Astrocyte (in vitro differentiated cells and primary cell): ENCODE measurements around the gene ISG15. TPM values are rescaled to one million over a fixed set of nuclear protein-coding genes. Genes with fewer than 3 reads are reported as not detected.

Experiments used
- DNase-seq: peaks from one replicate; pipeline ENCODE4 v3.0.0-alpha.2; 2010; ENCODE audit warnings: low read depth
- FAIRE-seq: peaks from 2 replicates; lab custom pipeline; 2011; peaks lifted over from hg19 to GRCh38; lab: Jason Lieb, UNC
- H2AFZ ChIP-seq: 2 replicates; pipeline ENCODE4 v1.6.0; 2012; ENCODE audit warnings: low read depth, low read length, inconsistent platforms
- H3K27ac ChIP-seq: 2 replicates; pipeline ENCODE4 v1.5.1; 2011; ENCODE audit warnings: low read depth, low read length, inconsistent platforms
- H3K27me3 ChIP-seq: 2 replicates; pipeline ENCODE4 v1.6.0; 2011; ENCODE audit warnings: low read length, inconsistent platforms; ENCODE audit not compliant: insufficient read depth
- H3K36me3 ChIP-seq: 2 replicates; pipeline ENCODE4 v1.5.1; 2011; ENCODE audit warnings: low read length, inconsistent platforms; ENCODE audit not compliant: insufficient read depth
- H3K4me1 ChIP-seq: 2 replicates; pipeline ENCODE4 v1.5.1; 2011; ENCODE audit warnings: low read length, inconsistent platforms; ENCODE audit not compliant: insufficient read depth
- H3K4me2 ChIP-seq: 2 replicates; pipeline ENCODE4 v1.6.0; 2012; ENCODE audit warnings: low read length, inconsistent platforms
- H3K4me3 ChIP-seq: 2 replicates; pipeline ENCODE4 v1.5.1; 2011; ENCODE audit warnings: low read depth, mild to moderate bottlenecking, low read length, inconsistent platforms; ENCODE audit not compliant: insufficient read depth
- H3K79me2 ChIP-seq: 2 replicates; pipeline ENCODE4 v1.6.0; 2012; ENCODE audit warnings: mild to moderate bottlenecking, low read length, inconsistent platforms; ENCODE audit not compliant: insufficient read depth
- H3K9ac ChIP-seq: 2 replicates; pipeline ENCODE4 v1.6.0; 2012; ENCODE audit warnings: mild to moderate bottlenecking, low read length, inconsistent platforms
- H3K9me3 ChIP-seq: 2 replicates; pipeline ENCODE4 v1.5.1; 2012; ENCODE audit warnings: low read depth, mild to moderate bottlenecking, low read length, inconsistent platforms; ENCODE audit not compliant: insufficient read depth
- H4K20me1 ChIP-seq: 2 replicates; pipeline ENCODE4 v1.6.0; 2012; ENCODE audit warnings: low read length, inconsistent platforms; ENCODE audit not compliant: insufficient read depth
- H3K27ac Mint-ChIP-seq: one replicate; pipeline ENCODE4 v1.8.0; 2021; ENCODE audit warnings: mild to moderate bottlenecking, mixed read lengths; ENCODE audit not compliant: unreplicated experiment
- H3K27me3 Mint-ChIP-seq: one replicate; pipeline ENCODE4 v1.8.0; 2021; ENCODE audit warnings: low read depth, mixed read lengths; ENCODE audit not compliant: unreplicated experiment
- H3K36me3 Mint-ChIP-seq: one replicate; pipeline ENCODE4 v1.8.0; 2021; ENCODE audit warnings: low read depth, mixed read lengths; ENCODE audit not compliant: unreplicated experiment
- H3K4me1 Mint-ChIP-seq: one replicate; pipeline ENCODE4 v1.8.0; 2021; ENCODE audit warnings: low read depth, mixed read lengths; ENCODE audit not compliant: unreplicated experiment
- H3K4me3 Mint-ChIP-seq: one replicate; pipeline ENCODE4 v1.8.0; 2021; ENCODE audit warnings: mild to moderate bottlenecking, moderate library complexity, mixed read lengths; ENCODE audit not compliant: unreplicated experiment
- H3K9me3 Mint-ChIP-seq: one replicate; pipeline ENCODE4 v1.8.0; 2021; ENCODE audit warnings: mild to moderate bottlenecking, mixed read lengths; ENCODE audit not compliant: unreplicated experiment
- EZH2 ChIP-seq: IDR thresholded peaks from 2 replicates; pipeline ENCODE4 v1.6.1; 2012; ENCODE audit warnings: mild to moderate bottlenecking, low read length, inconsistent platforms; ENCODE audit not compliant: insufficient read depth
- total RNA-seq: library from RNA; stranded (reverse); gene quantifications from 2 replicates; pipeline ENCODE4 v1.2.1, GENCODE V29; 2021
- TF ChIP-seq, protein P1 (sequence below): IDR thresholded peaks from 2 replicates; pipeline ENCODE4 v1.5.1; 2011; ENCODE audit warnings: low read depth, mild to moderate bottlenecking, inconsistent platforms, low read length, moderate library complexity; ENCODE audit not compliant: insufficient read depth

The ISG15 gene
- total RNA-seq, 1 donor from 2014 or later: 1,830 TPM

DNA sequence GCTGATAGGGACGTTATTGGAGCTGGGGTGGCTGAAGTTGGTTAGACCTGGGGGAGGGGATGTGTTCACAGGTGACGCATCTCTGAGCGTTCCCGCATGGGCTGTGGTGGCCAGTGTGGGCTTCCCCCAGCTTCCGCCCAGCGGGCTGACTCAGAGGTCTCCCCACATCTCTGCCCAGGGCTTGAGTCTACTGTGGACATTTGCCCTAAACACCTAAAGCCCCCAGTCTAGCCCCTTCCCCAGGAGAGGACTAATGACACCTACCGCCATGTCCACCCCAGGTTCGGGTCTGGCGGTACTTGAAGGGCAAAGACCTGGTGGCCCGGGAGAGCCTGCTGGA is 8.6 kb downstream of the ISG15 start:
- H3K4me1 ChIP-seq: peaks cover 40% of the 10 kb centered on the region
- H4K20me1 ChIP-seq: peaks cover 46% of the 10 kb centered on the region
- H3K36me3 ChIP-seq: no peaks in the 10 kb centered on the region
- H3K9me3 Mint-ChIP-seq: no peaks in the 10 kb centered on the region
- FAIRE-seq (no peak), DNase-seq (peak; percentile 77)
- H3K27me3 ChIP-seq: no peaks in the 10 kb centered on the region
- peak overlapping the region; percentile 81 for H3K27ac Mint-ChIP-seq
- H3K4me1 Mint-ChIP-seq: peaks cover 25% of the 10 kb centered on the region
- H3K4me2 ChIP-seq: peak overlapping the region; percentile 95
- peaks cover 3% of the 10 kb centered on the region for H3K36me3 Mint-ChIP-seq
- H3K9me3 ChIP-seq: no peaks in the 10 kb centered on the region
- peak overlapping the region; percentile 85 for H3K9ac ChIP-seq
- H3K4me3 Mint-ChIP-seq: peak overlapping the region; percentile 82
- no peak overlapping the region for H2AFZ ChIP-seq
- H3K27ac ChIP-seq: peak overlapping the region; percentile 86
- peaks cover 59% of the 10 kb centered on the region for H3K79me2 ChIP-seq
- H3K27me3 Mint-ChIP-seq: no peaks in the 10 kb centered on the region
- TF ChIP-seq, protein P1, sequence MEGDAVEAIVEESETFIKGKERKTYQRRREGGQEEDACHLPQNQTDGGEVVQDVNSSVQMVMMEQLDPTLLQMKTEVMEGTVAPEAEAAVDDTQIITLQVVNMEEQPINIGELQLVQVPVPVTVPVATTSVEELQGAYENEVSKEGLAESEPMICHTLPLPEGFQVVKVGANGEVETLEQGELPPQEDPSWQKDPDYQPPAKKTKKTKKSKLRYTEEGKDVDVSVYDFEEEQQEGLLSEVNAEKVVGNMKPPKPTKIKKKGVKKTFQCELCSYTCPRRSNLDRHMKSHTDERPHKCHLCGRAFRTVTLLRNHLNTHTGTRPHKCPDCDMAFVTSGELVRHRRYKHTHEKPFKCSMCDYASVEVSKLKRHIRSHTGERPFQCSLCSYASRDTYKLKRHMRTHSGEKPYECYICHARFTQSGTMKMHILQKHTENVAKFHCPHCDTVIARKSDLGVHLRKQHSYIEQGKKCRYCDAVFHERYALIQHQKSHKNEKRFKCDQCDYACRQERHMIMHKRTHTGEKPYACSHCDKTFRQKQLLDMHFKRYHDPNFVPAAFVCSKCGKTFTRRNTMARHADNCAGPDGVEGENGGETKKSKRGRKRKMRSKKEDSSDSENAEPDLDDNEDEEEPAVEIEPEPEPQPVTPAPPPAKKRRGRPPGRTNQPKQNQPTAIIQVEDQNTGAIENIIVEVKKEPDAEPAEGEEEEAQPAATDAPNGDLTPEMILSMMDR: no peak
- no peak for TF ChIP-seq EZH2
- peak overlapping the region; percentile 62 for H3K4me3 ChIP-seq

DNA sequence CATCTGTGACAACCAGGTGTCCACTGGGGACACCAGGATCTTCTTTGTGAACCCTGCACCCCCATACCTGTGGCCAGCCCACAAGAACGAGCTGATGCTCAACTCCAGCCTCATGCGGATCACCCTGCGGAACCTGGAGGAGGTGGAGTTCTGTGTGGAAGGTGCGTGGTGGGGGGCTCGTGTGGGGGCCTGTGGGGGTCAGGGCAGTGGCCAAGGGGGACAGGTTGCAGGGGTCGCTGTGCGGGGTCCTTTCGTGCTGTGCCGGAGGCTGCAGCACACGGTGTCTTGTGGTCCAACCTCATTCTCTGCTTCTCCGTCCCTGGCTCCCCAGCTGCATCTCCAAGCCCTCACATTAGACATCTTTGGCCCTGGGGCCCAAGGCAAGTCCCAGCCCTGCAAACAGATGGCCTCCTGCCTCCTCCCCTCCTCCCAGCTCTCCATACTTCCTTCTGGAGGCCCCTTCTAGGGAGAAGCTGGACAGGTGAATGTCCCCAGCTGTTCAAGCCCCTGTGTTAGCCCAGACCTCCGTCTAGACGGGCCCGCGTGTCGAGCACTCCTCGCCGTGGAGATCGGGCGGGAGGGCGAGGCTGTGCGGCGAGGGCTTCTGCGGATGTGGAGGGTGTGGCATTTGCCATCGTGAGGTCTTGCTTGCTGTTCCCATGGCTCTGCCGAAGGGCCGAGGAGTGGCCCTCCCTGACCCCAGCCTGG is 9.2 kb downstream of the ISG15 start:
- Histone ChIP-seq H3K36me3 (no peaks in the 10 kb centered on the region), H3K9me3 (no peaks in the 10 kb centered on the region), H3K9ac (peak overlapping the region; percentile 33), H3K27ac (peak overlapping the region; percentile 86), H4K20me1 (peaks cover 52% of the 10 kb centered on the region), H3K27me3 (no peaks in the 10 kb centered on the region), H3K79me2 (peaks cover 65% of the 10 kb centered on the region), H2AFZ (no peak overlapping the region), H3K4me2 (peak overlapping the region; percentile 95), H3K4me1 (peaks cover 40% of the 10 kb centered on the region), H3K4me3 (peak overlapping the region; percentile 62)
- no peak for DNase-seq
- TF ChIP-seq, protein P1: no peak
- TF ChIP-seq EZH2: no peak
- Mint-ChIP-seq H3K27me3 (no peaks in the 10 kb centered on the region), H3K9me3 (no peaks in the 10 kb centered on the region), H3K36me3 (peaks cover 5% of the 10 kb centered on the region), H3K4me1 (peaks cover 22% of the 10 kb centered on the region), H3K27ac (peak overlapping the region; percentile 81), H3K4me3 (peak overlapping the region; percentile 82)
- no peak for FAIRE-seq

DNA sequence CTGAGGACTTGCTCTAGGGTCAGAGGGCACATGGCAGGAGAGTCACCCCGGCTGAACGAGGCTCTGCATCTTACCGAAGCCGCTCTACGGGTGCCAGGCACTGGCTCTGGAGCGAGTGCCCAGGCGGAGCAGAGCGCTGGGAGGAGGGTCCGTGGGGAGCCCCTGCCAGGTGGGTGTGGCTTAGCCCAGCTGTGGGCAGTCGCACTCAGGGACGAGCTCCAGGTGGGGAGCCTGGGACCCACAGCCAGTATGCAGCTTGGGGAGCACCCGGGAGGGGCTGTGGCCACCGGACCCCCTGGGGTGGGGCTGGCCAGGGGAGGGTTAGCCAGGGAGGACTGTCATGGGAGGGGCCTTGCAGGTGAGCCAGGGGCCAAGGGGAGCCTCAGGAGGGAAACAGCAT is 10.4 kb downstream of the ISG15 start:
- Histone ChIP-seq H3K27ac (no peak overlapping the region), H2AFZ (no peak overlapping the region), H3K27me3 (no peaks in the 10 kb centered on the region), H3K4me1 (peaks cover 40% of the 10 kb centered on the region), H4K20me1 (peaks cover 58% of the 10 kb centered on the region), H3K4me3 (no peak overlapping the region), H3K9me3 (no peaks in the 10 kb centered on the region), H3K79me2 (peaks cover 71% of the 10 kb centered on the region), H3K4me2 (peak overlapping the region; percentile 95), H3K9ac (no peak overlapping the region), H3K36me3 (no peaks in the 10 kb centered on the region)
- DNase-seq (no peak), FAIRE-seq (no peak)
- H3K4me3 Mint-ChIP-seq: peak overlapping the region; percentile 82
- H3K36me3 Mint-ChIP-seq: peaks cover 5% of the 10 kb centered on the region
- no peaks in the 10 kb centered on the region for H3K9me3 Mint-ChIP-seq
- peaks cover 22% of the 10 kb centered on the region for H3K4me1 Mint-ChIP-seq
- no peak overlapping the region for H3K27ac Mint-ChIP-seq
- no peaks in the 10 kb centered on the region for H3K27me3 Mint-ChIP-seq
- no peak for TF ChIP-seq EZH2
- TF ChIP-seq, protein P1: no peak
